ENCODE data around the gene TRAF3IP1.

Gene TRAF3IP1

GRCh38 chr2:238287737-238288649 is 32.3 kb upstream of the TRAF3IP1 start, which contains the start of gene PER2:
Gene PER2, minus strand, starts transcription at chr2:238288610. Its CDS starts 10,674 bp downstream, at chr2:238277936.
- DNase-seq (ENCODE audit: low read depth) = peak; percentile 34

GRCh38 chr2:238288650-238289573 is 31.4 kb upstream of the TRAF3IP1 start:
- peak; percentile 99 for DNase-seq (ENCODE audit: low read depth)

GRCh38 chr2:238289574-238289973 is 30.7 kb upstream of the TRAF3IP1 start:
- no peak for DNase-seq (ENCODE audit: low read depth)

GRCh38 chr2:238290091-238290509 is 30.2 kb upstream of the TRAF3IP1 start:
- DNase-seq (ENCODE audit: low read depth) = no peak

GRCh38 chr2:238290715-238291549 is 29.4 kb upstream of the TRAF3IP1 start:
- DNase-seq (ENCODE audit: low read depth) = no peak

- DNase-seq (ENCODE audit: low read depth) = no peak
Measured at GRCh38 chr2:238291550-238292281, 28.6 kb upstream of the TRAF3IP1 start.

- no peak for DNase-seq (ENCODE audit: low read depth)
Measured at GRCh38 chr2:238294046-238294392, 26.3 kb upstream of the TRAF3IP1 start.

- DNase-seq (ENCODE audit: low read depth) = no peak
Measured at GRCh38 chr2:238294393-238295143, 25.8 kb upstream of the TRAF3IP1 start.

- no peak for DNase-seq (ENCODE audit: low read depth)
Measured at GRCh38 chr2:238295144-238296112, 24.9 kb upstream of the TRAF3IP1 start.

- DNase-seq (ENCODE audit: low read depth) = no peak
Measured at GRCh38 chr2:238296638-238297457, 23.5 kb upstream of the TRAF3IP1 start.

- no peak for DNase-seq (ENCODE audit: low read depth)
Measured at GRCh38 chr2:238299803-238300202, 20.5 kb upstream of the TRAF3IP1 start.

GRCh38 chr2:238302087-238302486 is 18.2 kb upstream of the TRAF3IP1 start:
- DNase-seq (ENCODE audit: low read depth) = no peak

- no peak for DNase-seq (ENCODE audit: low read depth)
Measured at GRCh38 chr2:238302751-238303150, 17.6 kb upstream of the TRAF3IP1 start.

- no peak for DNase-seq (ENCODE audit: low read depth)
Measured at GRCh38 chr2:238304116-238304515, 16.2 kb upstream of the TRAF3IP1 start.

- no peak for DNase-seq (ENCODE audit: low read depth)
Measured at GRCh38 chr2:238305092-238305862, 15.0 kb upstream of the TRAF3IP1 start.

- no peak for DNase-seq (ENCODE audit: low read depth)
Measured at GRCh38 chr2:238305965-238306671, 14.2 kb upstream of the TRAF3IP1 start.

- DNase-seq (ENCODE audit: low read depth) = no peak
Measured at GRCh38 chr2:238306672-238306998, 13.7 kb upstream of the TRAF3IP1 start.

All from CMK (cell line).